Common myeloid progenitor, CD34-positive (primary cell): Measurements from ENCODE around the gene NLRP12.
"Not testable (repeated sequence)": the region's sequence is repeated elsewhere in the genome, so short reads cannot be mapped to it uniquely, and the experiment has no call there.

Experiments
- CTCF ChIA-PET: fragments of 350-600 bp; sonication (Branson Sonifier 250); formaldehyde crosslinking; loops from one replicate; lab custom pipeline; 2021; ENCODE audit warnings: antibody characterized with exemption; lab: Charles Lee
- POLR2A ChIA-PET: fragments of 350-600 bp; sonication (Branson Sonifier 250); formaldehyde crosslinking; loops from one replicate; lab custom pipeline; 2021; ENCODE audit warnings: antibody characterized with exemption; lab: Charles Lee
- DNase-seq, 3 donors: peaks; one replicate each; pipeline versions ENCODE4 v3.0.0 to v3.0.0-alpha.2; 2013
- H3K27ac ChIP-seq, 2 experiments: 1 replicate in 1 of 2; 2 replicates in 1 of 2; pipeline ENCODE4 v1.7.0; 2013; ENCODE audit warnings: inconsistent platforms in 2 of 2, low read length in 2 of 2, mild to moderate bottlenecking in 2 of 2, low read depth in 1 of 2, moderate library complexity in 1 of 2; ENCODE audit not compliant: severe bottlenecking in 2 of 2, insufficient read depth in 1 of 2, poor library complexity in 1 of 2
- H3K27me3 ChIP-seq, 5 experiments: replicated peaks in 2 of 5; 1 replicate in 3 of 5; 2 replicates in 2 of 5; pipeline versions ENCODE4 v1.6.1 to v1.7.0; 2013; ENCODE audit warnings: low read length in 4 of 5, mild to moderate bottlenecking in 2 of 5, moderate library complexity in 2 of 5, inconsistent platforms in 1 of 5; ENCODE audit not compliant: insufficient read depth in 5 of 5, control insufficient read depth in 4 of 5
- H3K36me3 ChIP-seq, 4 experiments: 1 replicate in 2 of 4; 2 replicates in 2 of 4; pipeline versions ENCODE4 v1.6.1 to v1.7.0; 2013; ENCODE audit warnings: low read length in 3 of 4, control low read depth in 1 of 4, mild to moderate bottlenecking in 1 of 4; ENCODE audit not compliant: control insufficient read depth in 4 of 4, insufficient read depth in 4 of 4
- H3K4me1 ChIP-seq, 4 experiments: 1 replicate in 3 of 4; 2 replicates in 1 of 4; pipeline versions ENCODE4 v1.6.1 to v1.7.1; 2013; ENCODE audit warnings: low read length in 3 of 4, mild to moderate bottlenecking in 3 of 4, control low read depth in 1 of 4, inconsistent platforms in 1 of 4, moderate library complexity in 1 of 4; ENCODE audit not compliant: control insufficient read depth in 4 of 4, insufficient read depth in 4 of 4; ENCODE audit errors: control extremely low read depth in 1 of 4
- H3K4me3 ChIP-seq, 7 experiments: 1 replicate in 4 of 7; 2 replicates in 3 of 7; pipeline versions ENCODE4 v1.5.1 to v1.7.0; 2013; ENCODE audit warnings: mild to moderate bottlenecking in 7 of 7, low read length in 6 of 7, moderate library complexity in 6 of 7, inconsistent platforms in 2 of 7, low read depth in 2 of 7, control low read depth in 1 of 7; ENCODE audit not compliant: insufficient read depth in 4 of 7, control insufficient read depth in 1 of 7; ENCODE audit errors: extremely low read depth in 1 of 7
- H3K9me3 ChIP-seq, 5 experiments: 1 replicate in 4 of 5; 2 replicates in 1 of 5; pipeline versions ENCODE4 v1.6.1 to v1.7.1; 2013; ENCODE audit warnings: low read length in 4 of 5, mild to moderate bottlenecking in 2 of 5, inconsistent platforms in 1 of 5, low read depth in 1 of 5, moderate library complexity in 1 of 5; ENCODE audit not compliant: control insufficient read depth in 4 of 5, insufficient read depth in 2 of 5; ENCODE audit errors: control extremely low read depth in 1 of 5
- WGBS: methylation state at CpG from one replicate; pipeline ENCODE4 v1.1.5; 2013; ENCODE audit not compliant: insufficient coverage; 5-methylcytosine and 5-hydroxymethylcytosine counted together

NLRP12 gene

DNA sequence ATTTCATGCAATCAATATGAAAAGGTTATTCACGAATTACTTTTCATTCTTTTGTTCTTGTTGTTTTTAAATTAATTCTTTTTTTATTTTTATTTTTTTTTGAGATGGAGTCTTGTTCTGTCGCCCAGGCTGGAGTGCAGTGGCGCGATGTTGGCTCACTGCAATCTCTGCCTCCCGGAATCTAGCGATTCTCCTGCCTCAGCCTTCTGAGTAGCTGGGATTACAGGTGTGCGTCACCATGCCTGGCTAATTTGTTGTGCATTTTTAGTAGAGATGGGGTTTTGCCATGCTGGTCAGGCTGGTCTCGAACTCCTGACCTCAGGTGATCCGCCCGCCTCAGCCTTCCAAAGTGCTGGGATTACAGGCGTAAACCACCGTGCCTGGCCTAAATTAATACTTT is 16.1 kb upstream of the NLRP12 start:
- DNase-seq, H3K4me1 ChIP-seq, POLR2A ChIA-PET, H3K27me3 ChIP-seq, H3K4me3 ChIP-seq, H3K36me3 ChIP-seq, H3K9me3 ChIP-seq, H3K27ac ChIP-seq: not testable (repeated sequence)
- 100% methylated on average over 4 of the region's 12 CpGs for WGBS
- CTCF ChIA-PET, result interaction anchor here (1.3 to 2.0 kb wide), 3 partner anchors 9 to 31 kb away, joined by 3 to 5 read pairs (median 3); no protein-coding TSS in a partner anchor

DNA sequence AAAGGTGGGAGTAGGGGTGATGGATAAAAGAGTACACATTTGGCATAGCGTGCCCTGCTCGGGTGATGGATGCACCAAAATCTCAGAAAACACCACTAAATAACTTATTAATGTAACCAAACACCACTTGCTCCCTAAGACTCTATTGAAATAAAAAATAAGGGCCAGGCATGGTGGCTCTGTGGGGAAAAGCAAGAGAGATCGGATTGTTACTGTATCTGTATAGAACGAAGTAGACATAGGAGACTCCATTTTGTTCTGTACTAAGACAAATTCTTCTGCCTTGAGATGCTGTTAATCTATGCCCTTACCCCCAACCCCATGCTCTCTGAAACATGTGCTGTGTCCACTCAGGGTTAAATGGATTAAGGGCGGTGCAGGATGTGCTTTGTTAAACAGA is 14.3 kb upstream of the NLRP12 start:
- H3K36me3 ChIP-seq, DNase-seq, H3K4me1 ChIP-seq, H3K27ac ChIP-seq, H3K27me3 ChIP-seq, H3K9me3 ChIP-seq, H3K4me3 ChIP-seq, CTCF ChIA-PET: not testable (repeated sequence)
- POLR2A ChIA-PET, result interaction anchor here (0.7 kb wide), 1 partner anchor 173 kb away, joined by 3 read pairs; no protein-coding TSS in a partner anchor
- no CpG with 5 or more reads among the region's 5 CpGs for WGBS

- H3K27me3 ChIP-seq, H3K4me3 ChIP-seq, H3K36me3 ChIP-seq, POLR2A ChIA-PET, H3K9me3 ChIP-seq, DNase-seq, H3K27ac ChIP-seq: not testable (repeated sequence)
- WGBS, result 2% methylated on average over 8 of the region's 13 CpGs
- peaks cover 6 to 27% (median 17%) of the 10 kb centered on the region in 4 experiments for H3K4me1 ChIP-seq
- CTCF ChIA-PET, result interaction anchor here (1.1 kb wide), 1 partner anchor 10 kb away, joined by 3 read pairs; no protein-coding TSS in a partner anchor
These were observed 8.7 kb upstream of the NLRP12 start for GRCh38 chr19:53832861-53833260.

- no peaks in the 10 kb centered on the region for H3K36me3 ChIP-seq
- no peak for DNase-seq
- peaks cover 6 to 50% (median 32%) of the 10 kb centered on the region in 4 experiments for H3K4me1 ChIP-seq
- no peaks in the 10 kb centered on the region for H3K9me3 ChIP-seq
- ChIA-PET POLR2A (interaction anchor here (0.6 to 1.2 kb wide), 2 partner anchors 38 to 44 kb away, joined by 3 to 4 read pairs; no protein-coding TSS in a partner anchor), CTCF (interaction anchor here (2.1 to 2.7 kb wide), 2 partner anchors 13 to 18 kb away, joined by 6 to 7 read pairs; no protein-coding TSS in a partner anchor)
- H3K27ac ChIP-seq, result no peak overlapping the region
- no peaks in the 10 kb centered on the region for H3K27me3 ChIP-seq
- 33% methylated on average over 2 of the region's 3 CpGs for WGBS
- H3K4me3 ChIP-seq, result peak overlapping the region in 3 of 7 experiments; percentile 0 to 25 (median 4)
These were observed 4.4 kb upstream of the NLRP12 start for GRCh38 chr19:53828531-53828930.

GRCh38 chr19:53826876-53827275 is 2.8 kb upstream of the NLRP12 start:
- no peaks in the 10 kb centered on the region for H3K9me3 ChIP-seq
- H3K27ac ChIP-seq, result no peak overlapping the region
- no peaks in the 10 kb centered on the region for H3K36me3 ChIP-seq
- H3K4me1 ChIP-seq, result peaks cover 6 to 46% (median 32%) of the 10 kb centered on the region in 4 experiments
- DNase-seq, result no peak
- CTCF ChIA-PET, result interaction anchor here (0.6 to 2.1 kb wide), 4 partner anchors 14 to 85 kb away, joined by 3 to 6 read pairs (median 4); no protein-coding TSS in a partner anchor
- 100% methylated on average over 2 of the region's 7 CpGs for WGBS
- no peak overlapping the region for H3K4me3 ChIP-seq
- H3K27me3 ChIP-seq, result no peaks in the 10 kb centered on the region
- POLR2A ChIA-PET, result no interaction called here

GRCh38 chr19:53823380-53824120 is 564 bp downstream of the NLRP12 start:
- Histone ChIP-seq H3K27ac (peak overlapping the region in 1 of 2 experiments; percentile 18), H3K4me1 (peaks cover 0 to 28% (median 18%) of the 10 kb centered on the region in 4 experiments), H3K27me3 (no peaks in the 10 kb centered on the region), H3K4me3 (peak overlapping the region in 5 of 7 experiments; percentile 20 to 73 (median 62)), H3K36me3 (no peaks in the 10 kb centered on the region), H3K9me3 (no peaks in the 10 kb centered on the region)
- DNase-seq, result peak in 1 of 3 donors; percentile 37
- CTCF ChIA-PET, result interaction anchor here (1.3 to 3.5 kb wide), 2 partner anchors 8 to 14 kb away, joined by 4 to 19 read pairs; no protein-coding TSS in a partner anchor
- WGBS, result 59% methylated on average over 8 of the region's 12 CpGs
- POLR2A ChIA-PET, result no interaction called here

- 25% methylated on average over 2 of the region's 5 CpGs for WGBS
- no peak overlapping the region for H3K4me3 ChIP-seq
- no peaks in the 10 kb centered on the region for H3K27me3 ChIP-seq
- DNase-seq, result peak in 2 of 3 donors; percentile 33 to 39
- no peak overlapping the region for H3K27ac ChIP-seq
- H3K36me3 ChIP-seq, result no peaks in the 10 kb centered on the region
- H3K4me1 ChIP-seq, result peaks cover 0 to 17% (median 13%) of the 10 kb centered on the region in 4 experiments
- CTCF ChIA-PET, result interaction anchor here (1.8 to 3.5 kb wide), 2 partner anchors 10 kb away, joined by 5 to 19 read pairs; no protein-coding TSS in a partner anchor
- POLR2A ChIA-PET, result no interaction called here
- H3K9me3 ChIP-seq, result no peaks in the 10 kb centered on the region
These were observed 4.3 kb downstream of the NLRP12 start for GRCh38 chr19:53819861-53820260.
